B cell (primary cell): ENCODE data around the gene MARVELD1. TPM values are rescaled to one million over a fixed set of nuclear protein-coding genes. Genes with fewer than 3 reads are reported as not detected.

Source experiments
- ATAC-seq: fragments of 200-7000 bp; cut with Tn5 transposase; one replicate; pipeline ENCODE4 v1.10.0; 2021; ENCODE audit warnings: low read depth, mild to moderate bottlenecking, moderate number of reproducible peaks, moderate library complexity
- CTCF ChIA-PET: fragments of 350-600 bp; sonication (Branson Sonifier 250); formaldehyde crosslinking; loops from one replicate; lab custom pipeline; 2021; ENCODE audit warnings: antibody characterized with exemption, inconsistent platforms; lab: Charles Lee
- POLR2A ChIA-PET: fragments of 350-600 bp; sonication (Branson Sonifier 250); formaldehyde crosslinking; loops from one replicate; lab custom pipeline; 2021; ENCODE audit warnings: antibody characterized with exemption; lab: Charles Lee
- DNase-seq: peaks from one replicate; pipeline ENCODE4 v3.0.0; 2013
- H2AFZ ChIP-seq: 2 replicates; pipeline ENCODE4 v1.6.1; 2012; ENCODE audit warnings: mild to moderate bottlenecking, low read depth, low read length; ENCODE audit not compliant: insufficient read depth, poor library complexity, severe bottlenecking
- H3K27ac ChIP-seq, 2 donors: 1 replicate in 1 of 2; 2 replicates in 1 of 2; pipeline ENCODE4 v1.5.1; 2012 to 2013; ENCODE audit warnings: low read length in 2 of 2, mild to moderate bottlenecking in 2 of 2, moderate library complexity in 1 of 2
- H3K27me3 ChIP-seq, 4 experiments: fragments of 200-600 bp in 1 of 4; sonication (generic) in 1 of 4; replicated peaks in 1 of 4; 1 replicate in 2 of 4; 2 replicates in 2 of 4; pipeline versions ENCODE4 v1.6.1 to v1.7.0; 2013 to 2016; ENCODE audit warnings: low read length in 3 of 4, mild to moderate bottlenecking in 2 of 4, mixed read lengths in 1 of 4, moderate library complexity in 1 of 4; ENCODE audit not compliant: insufficient read depth in 4 of 4, control insufficient read depth in 3 of 4; ENCODE audit errors: control extremely low read depth in 1 of 4
- H3K36me3 ChIP-seq, 2 experiments: replicated peaks in 1 of 2; 1 replicate in 1 of 2; 2 replicates in 1 of 2; pipeline versions ENCODE4 v1.6.1 to v1.7.1; 2013; ENCODE audit warnings: low read length in 1 of 2; ENCODE audit not compliant: insufficient read depth in 2 of 2, control insufficient read depth in 1 of 2; ENCODE audit errors: control extremely low read depth in 1 of 2, extremely low read depth in 1 of 2
- H3K4me1 ChIP-seq, 2 donors: fragments of 200-600 bp in 1 of 2; sonication (generic) in 1 of 2; 1 replicate in 1 of 2; 2 replicates in 1 of 2; pipeline versions ENCODE4 v1.5.1 to v1.6.1; 2013 to 2017; ENCODE audit warnings: low read length in 2 of 2; ENCODE audit not compliant: control insufficient read depth in 2 of 2, insufficient read depth in 2 of 2
- H3K4me2 ChIP-seq: replicated peaks from 2 replicates; pipeline ENCODE3; 2012; ENCODE audit warnings: mild to moderate bottlenecking, low read depth, low read length; ENCODE audit not compliant: poor library complexity, severe bottlenecking
- H3K4me3 ChIP-seq, 5 experiments: fragments of 200-600 bp in 1 of 5; sonication (generic) in 1 of 5; 1 replicate in 3 of 5; 2 replicates in 2 of 5; pipeline versions ENCODE4 v1.5.1 to v1.7.0; 2011 to 2016; ENCODE audit warnings: low read length in 4 of 5, mild to moderate bottlenecking in 4 of 5, low read depth in 2 of 5, control low read depth in 1 of 5, moderate library complexity in 1 of 5; ENCODE audit not compliant: insufficient read depth in 1 of 5; ENCODE audit errors: control extremely low read depth in 1 of 5, extremely low read depth in 1 of 5
- H3K79me2 ChIP-seq: fragments of 200-600 bp; sonication (generic); one replicate; pipeline ENCODE4 v1.6.0; 2016; ENCODE audit warnings: low read length; ENCODE audit not compliant: control insufficient read depth, insufficient read depth
- H3K9ac ChIP-seq: fragments of 200-600 bp; sonication (generic); 2 replicates; pipeline ENCODE4 v1.6.1; 2017; ENCODE audit warnings: mild to moderate bottlenecking, low read length, moderate library complexity
- H3K9me3 ChIP-seq, 3 donors: one replicate each; pipeline versions ENCODE4 v1.6.1 to v1.7.1; 2013; ENCODE audit warnings: low read length in 2 of 3; ENCODE audit not compliant: control insufficient read depth in 2 of 3, insufficient read depth in 1 of 3; ENCODE audit errors: control extremely low read depth in 1 of 3
- H4K20me1 ChIP-seq: 2 replicates; pipeline ENCODE4 v1.6.0; 2012; ENCODE audit warnings: mild to moderate bottlenecking, low read length; ENCODE audit not compliant: insufficient read depth, control insufficient read depth, poor library complexity, severe bottlenecking
- H3K27ac Mint-ChIP-seq: one replicate; pipeline ENCODE4 v1.8.0; 2021; ENCODE audit warnings: mixed read lengths
- H3K27me3 Mint-ChIP-seq: one replicate; pipeline ENCODE4 v1.8.0; 2021; ENCODE audit warnings: mixed read lengths
- H3K4me1 Mint-ChIP-seq: one replicate; pipeline ENCODE4 v1.8.0; 2021; ENCODE audit warnings: mixed read lengths
- H3K4me3 Mint-ChIP-seq: one replicate; pipeline ENCODE4 v1.8.0; 2021; ENCODE audit warnings: mixed read lengths
- H3K9me3 Mint-ChIP-seq: one replicate; pipeline ENCODE4 v1.8.0; 2022; ENCODE audit warnings: mixed read lengths; ENCODE audit not compliant: insufficient read depth
- EZH2 ChIP-seq: IDR thresholded peaks from 2 replicates; pipeline ENCODE4 v1.6.1; 2012; ENCODE audit warnings: borderline replicate concordance, low read depth, mild to moderate bottlenecking, moderate library complexity, low read length; ENCODE audit not compliant: insufficient read depth, poor library complexity, severe bottlenecking
- WGBS: methylation state at CpG from one replicate; pipeline ENCODE4 v1.1.5; 2013; ENCODE audit warnings: missing lambda C conversion rate; ENCODE audit not compliant: insufficient coverage; 5-methylcytosine and 5-hydroxymethylcytosine counted together
- intact Hi-C: fragments of 100-400 bp; cut with micrococcal nuclease; formaldehyde crosslinking; loops from one replicate; pipeline ENCODE4 v1.10.0; 2022
- polyA plus RNA-seq: library from polyadenylated mRNA; depleted of rRNA; stranded (reverse); fragments of >200 nt; gene quantifications from 2 replicates; pipeline ENCODE4 v1.2.3, GENCODE V29; 2012
- total RNA-seq, 2 donors: library from RNA; stranded (reverse); fragments of 120-200 nt in 1 of 2; gene quantifications; 1 replicate in 1 of 2; 2 replicates in 1 of 2; pipeline versions ENCODE4 v1.2.3 to v1.2.4, GENCODE V29; 2013 to 2022
- TF ChIP-seq, protein P1 (sequence below): fragments of 200-600 bp; IDR thresholded peaks from one replicate; pipeline ENCODE4 v1.8.0; 2022; ENCODE audit warnings: antibody characterized with exemption, mild to moderate bottlenecking

MARVELD1 gene
- total and polyA plus RNA-seq, 2 donors (not counting 1 experiment from before 2014, with no cell fraction given), result 0.45 to 0.54 TPM

DNA sequence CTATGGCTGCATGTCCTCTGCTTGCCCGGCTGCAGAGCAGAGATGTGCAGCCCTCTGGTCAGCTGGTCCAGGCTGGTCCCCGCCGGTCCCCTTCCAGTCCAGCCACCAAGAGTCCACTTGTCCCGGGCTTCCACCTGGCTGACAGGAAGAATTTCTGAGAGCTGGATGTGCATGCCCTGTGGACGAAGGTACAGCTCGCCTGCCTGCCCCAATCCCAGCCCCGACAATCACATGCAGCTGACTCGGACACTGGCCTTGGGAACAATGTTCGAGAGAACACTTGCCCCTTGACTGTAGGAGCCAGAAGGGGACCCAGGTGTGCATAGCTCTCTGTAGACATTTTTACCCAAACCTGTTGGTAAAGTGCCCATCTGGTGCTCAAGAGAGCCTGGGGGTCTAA, 38.3 kb upstream of the MARVELD1 start:
- Histone ChIP-seq H3K9ac (no peak overlapping the region), H3K4me3 (no peak overlapping the region), H2AFZ (no peak overlapping the region), H4K20me1 (no peaks in the 10 kb centered on the region), H3K9me3 (no peaks in the 10 kb centered on the region), H3K79me2 (no peaks in the 10 kb centered on the region), H3K27me3 (no peaks in the 10 kb centered on the region), H3K27ac (no peak overlapping the region), H3K4me2 (no peak overlapping the region), H3K4me1 (peaks cover 9 to 12% of the 10 kb centered on the region in 2 donors), H3K36me3 (peaks cover 0 to 30% of the 10 kb centered on the region in 2 experiments)
- POLR2A ChIA-PET, result no interaction called here
- ATAC-seq (no peak), DNase-seq (no peak)
- CTCF ChIA-PET, result interaction anchor here (0.9 to 12.0 kb wide), 4 partner anchors 12 to 366 kb away, joined by 3 to 267 read pairs (median 31); partner anchors contain the start of genes AVPI1 and ZFYVE27
- Mint-ChIP-seq H3K4me3 (no peak overlapping the region), H3K9me3 (no peaks in the 10 kb centered on the region), H3K27me3 (no peaks in the 10 kb centered on the region), H3K4me1 (peaks cover 13% of the 10 kb centered on the region), H3K27ac (no peak overlapping the region)
- no peak for TF ChIP-seq EZH2
- TF ChIP-seq, protein P1, sequence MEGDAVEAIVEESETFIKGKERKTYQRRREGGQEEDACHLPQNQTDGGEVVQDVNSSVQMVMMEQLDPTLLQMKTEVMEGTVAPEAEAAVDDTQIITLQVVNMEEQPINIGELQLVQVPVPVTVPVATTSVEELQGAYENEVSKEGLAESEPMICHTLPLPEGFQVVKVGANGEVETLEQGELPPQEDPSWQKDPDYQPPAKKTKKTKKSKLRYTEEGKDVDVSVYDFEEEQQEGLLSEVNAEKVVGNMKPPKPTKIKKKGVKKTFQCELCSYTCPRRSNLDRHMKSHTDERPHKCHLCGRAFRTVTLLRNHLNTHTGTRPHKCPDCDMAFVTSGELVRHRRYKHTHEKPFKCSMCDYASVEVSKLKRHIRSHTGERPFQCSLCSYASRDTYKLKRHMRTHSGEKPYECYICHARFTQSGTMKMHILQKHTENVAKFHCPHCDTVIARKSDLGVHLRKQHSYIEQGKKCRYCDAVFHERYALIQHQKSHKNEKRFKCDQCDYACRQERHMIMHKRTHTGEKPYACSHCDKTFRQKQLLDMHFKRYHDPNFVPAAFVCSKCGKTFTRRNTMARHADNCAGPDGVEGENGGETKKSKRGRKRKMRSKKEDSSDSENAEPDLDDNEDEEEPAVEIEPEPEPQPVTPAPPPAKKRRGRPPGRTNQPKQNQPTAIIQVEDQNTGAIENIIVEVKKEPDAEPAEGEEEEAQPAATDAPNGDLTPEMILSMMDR, result no peak
- intact Hi-C loops, result no loop called here
- WGBS, result over 99% methylated on average over 9 of the region's 9 CpGs

DNA sequence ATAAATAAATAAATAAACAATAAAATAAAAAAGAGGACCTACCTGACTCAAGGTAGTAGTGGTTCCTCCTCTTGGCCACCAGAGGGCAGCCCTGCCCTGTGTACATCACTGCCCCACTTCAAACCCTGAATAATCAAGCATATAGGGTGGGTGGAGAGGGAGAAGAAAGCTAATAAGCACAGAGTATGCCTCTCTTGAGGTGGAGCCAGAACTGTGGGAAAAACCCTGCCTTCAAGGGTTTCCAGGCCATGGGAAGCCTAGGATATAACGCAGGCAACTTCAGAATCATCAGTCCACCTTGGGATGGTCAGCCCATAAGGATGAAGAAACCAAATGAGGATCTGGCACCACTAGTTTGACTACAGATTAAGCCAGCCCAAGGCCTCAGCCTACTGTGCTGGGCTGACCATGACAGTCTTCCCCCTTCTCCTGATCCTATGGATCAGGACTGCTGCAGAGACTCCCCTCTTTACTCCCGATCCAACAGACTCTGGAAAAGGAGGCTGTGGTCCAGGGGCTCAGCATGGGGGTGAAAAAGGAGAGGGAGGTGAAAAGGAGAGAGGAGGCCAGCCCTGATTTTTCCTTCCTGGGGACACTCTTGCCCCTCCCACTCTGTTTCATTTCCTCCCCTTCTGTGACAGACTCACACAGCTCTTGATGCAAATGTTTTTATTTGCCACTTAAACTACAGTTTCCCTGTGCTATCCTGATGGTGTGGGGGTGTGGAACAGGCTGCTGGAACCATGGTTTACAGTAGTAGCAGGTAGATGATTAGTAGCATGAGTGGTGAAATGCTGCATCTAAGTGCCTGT, 36.6 kb upstream of the MARVELD1 start:
- H3K27ac Mint-ChIP-seq, result peak overlapping the region; percentile 67
- peak overlapping the region; percentile 27 for H3K4me3 Mint-ChIP-seq
- peaks cover 9 to 12% of the 10 kb centered on the region in 2 donors for H3K4me1 ChIP-seq
- WGBS, result 100% methylated on average over 1 of the region's 2 CpGs
- no peak overlapping the region for H3K4me3 ChIP-seq
- CTCF ChIA-PET, result interaction anchor here (0.7 to 12.0 kb wide), 20 partner anchors 9 to 365 kb away, joined by 3 to 267 read pairs (median 4); partner anchors contain the start of genes ANKRD2, AVPI1, MARVELD1 and ZFYVE27
- POLR2A ChIA-PET, result interaction anchor here (0.5 kb wide), 1 partner anchor 26 kb away, joined by 3 read pairs; no protein-coding TSS in a partner anchor
- no peaks in the 10 kb centered on the region for H3K79me2 ChIP-seq
- ATAC-seq, result peak; percentile 92
- no peak for TF ChIP-seq EZH2
- TF ChIP-seq, protein P1, result peak; percentile 94
- no peaks in the 10 kb centered on the region for H3K27me3 ChIP-seq
- peaks cover 0 to 27% of the 10 kb centered on the region in 2 experiments for H3K36me3 ChIP-seq
- peak overlapping the region; percentile 35 to 51 for H3K27ac ChIP-seq
- no peak overlapping the region for H3K9ac ChIP-seq
- peaks cover 13% of the 10 kb centered on the region for H3K4me1 Mint-ChIP-seq
- intact Hi-C loops, result loop anchor here (1.0 to 2.0 kb wide), 3 partner anchors 10 to 36 kb away; partner anchors contain the start of genes AVPI1 and PI4K2A
- no peaks in the 10 kb centered on the region for H4K20me1 ChIP-seq
- no peaks in the 10 kb centered on the region for H3K9me3 ChIP-seq
- no peaks in the 10 kb centered on the region for H3K9me3 Mint-ChIP-seq
- peak overlapping the region; percentile 26 for H3K4me2 ChIP-seq
- H3K27me3 Mint-ChIP-seq, result no peaks in the 10 kb centered on the region
- no peak overlapping the region for H2AFZ ChIP-seq
- peak; percentile 77 for DNase-seq
